GM13977 (cell line): ENCODE measurements around the gene MTG1.

Experiments used
- DNase-seq: peaks from one replicate; pipeline ENCODE4 v3.0.0; 2012; ENCODE audit warnings: low spot score
- CTCF ChIP-seq: IDR thresholded peaks from 2 replicates; pipeline ENCODE4 v1.5.1; 2012; ENCODE audit warnings: mild to moderate bottlenecking, control low read depth; ENCODE audit not compliant: insufficient read depth; ENCODE audit errors: extremely low read depth, missing control alignments
- in situ Hi-C: fragments of 300-500 bp; cut with MboI; formaldehyde crosslinking; loops from one replicate; pipeline ENCODE4 v1.12.0; 2022; ENCODE audit warnings: low sequenced_read_pairs, low pct_unique_long_range_greater_than_20kb, mixed read lengths, inconsistent platforms; ENCODE audit not compliant: unreplicated experiment

MTG1 gene

GRCh38 chr10:133350283-133350949 lies 43.5 kb upstream of the MTG1 start:
- DNase-seq = no peak
- no peak for TF ChIP-seq CTCF
- in situ Hi-C loops = no loop called here

GRCh38 chr10:133350950-133351329 lies 43.0 kb upstream of the MTG1 start:
- in situ Hi-C loops = no loop called here
- TF ChIP-seq CTCF = no peak
- no peak for DNase-seq

- no peak for DNase-seq
- in situ Hi-C loops = no loop called here
- peak; percentile 10 for TF ChIP-seq CTCF
Measured at GRCh38 chr10:133351408-133352318, 42.3 kb upstream of the MTG1 start.

GRCh38 chr10:133353202-133353959 lies 40.6 kb upstream of the MTG1 start:
- DNase-seq = no peak
- no peak for TF ChIP-seq CTCF
- in situ Hi-C loops = no loop called here

GRCh38 chr10:133353988-133354605 lies 39.9 kb upstream of the MTG1 start:
- in situ Hi-C loops = no loop called here
- no peak for TF ChIP-seq CTCF
- DNase-seq = no peak

GRCh38 chr10:133354672-133355240 lies 39.2 kb upstream of the MTG1 start:
- no peak for TF ChIP-seq CTCF
- no peak for DNase-seq

More at GRCh38 chr10:133354672-133355240, 39.2 kb upstream of the MTG1 start:
- in situ Hi-C loops = no loop called here
